HG03175 (cell line): ENCODE measurements around the gene ENPP7.

Source experiments
- ATAC-seq: cut with Tn5 transposase; IDR thresholded peaks from one replicate; pipeline ENCODE4 v1.9.1; 2021; ENCODE audit warnings: mild to moderate bottlenecking, moderate library complexity; ENCODE audit not compliant: unreplicated experiment

The ENPP7 gene

DNA sequence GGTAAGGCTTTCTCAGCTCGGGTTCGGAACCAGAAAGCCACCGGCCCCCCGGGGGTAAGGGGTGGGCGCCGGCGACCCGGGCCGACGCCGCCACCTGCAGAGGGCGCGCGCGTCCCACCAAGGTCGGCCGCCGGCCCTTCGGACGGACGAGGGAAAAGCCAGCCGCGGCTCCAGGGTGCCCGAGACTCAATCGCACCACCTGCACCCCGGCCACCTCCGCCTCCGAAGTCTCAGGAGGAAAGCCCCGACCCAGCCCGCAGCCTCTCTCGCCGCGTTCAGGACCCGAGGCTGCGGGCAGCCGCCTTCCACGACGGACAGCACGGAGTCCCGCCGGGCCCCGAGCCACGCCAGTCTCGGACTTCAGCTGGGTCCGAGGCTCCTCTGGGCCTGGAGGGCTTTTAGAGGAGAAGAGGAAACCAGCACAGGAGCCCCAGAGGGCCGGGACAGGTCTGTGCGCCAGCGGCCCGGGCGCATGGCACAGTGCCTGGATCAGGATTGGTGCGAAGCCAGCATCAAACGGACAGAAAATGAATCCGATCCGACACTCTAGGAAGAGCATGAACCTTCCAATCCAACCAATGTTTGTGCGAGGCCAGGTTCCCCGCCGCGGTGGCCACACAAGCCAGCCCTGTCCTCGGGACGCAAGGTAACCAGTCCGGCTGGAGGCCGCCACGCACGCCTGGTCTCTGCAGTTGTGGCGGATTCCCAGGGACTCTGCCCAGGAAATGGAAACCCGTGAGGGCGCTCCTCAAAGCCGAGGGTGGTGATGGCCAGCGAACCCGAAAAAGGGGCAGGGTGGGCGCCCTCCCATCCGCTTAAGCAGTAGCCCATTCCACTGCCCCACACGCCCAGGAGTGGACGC lies 59.4 kb downstream of the ENPP7 start:
- ATAC-seq, result no peak

DNA sequence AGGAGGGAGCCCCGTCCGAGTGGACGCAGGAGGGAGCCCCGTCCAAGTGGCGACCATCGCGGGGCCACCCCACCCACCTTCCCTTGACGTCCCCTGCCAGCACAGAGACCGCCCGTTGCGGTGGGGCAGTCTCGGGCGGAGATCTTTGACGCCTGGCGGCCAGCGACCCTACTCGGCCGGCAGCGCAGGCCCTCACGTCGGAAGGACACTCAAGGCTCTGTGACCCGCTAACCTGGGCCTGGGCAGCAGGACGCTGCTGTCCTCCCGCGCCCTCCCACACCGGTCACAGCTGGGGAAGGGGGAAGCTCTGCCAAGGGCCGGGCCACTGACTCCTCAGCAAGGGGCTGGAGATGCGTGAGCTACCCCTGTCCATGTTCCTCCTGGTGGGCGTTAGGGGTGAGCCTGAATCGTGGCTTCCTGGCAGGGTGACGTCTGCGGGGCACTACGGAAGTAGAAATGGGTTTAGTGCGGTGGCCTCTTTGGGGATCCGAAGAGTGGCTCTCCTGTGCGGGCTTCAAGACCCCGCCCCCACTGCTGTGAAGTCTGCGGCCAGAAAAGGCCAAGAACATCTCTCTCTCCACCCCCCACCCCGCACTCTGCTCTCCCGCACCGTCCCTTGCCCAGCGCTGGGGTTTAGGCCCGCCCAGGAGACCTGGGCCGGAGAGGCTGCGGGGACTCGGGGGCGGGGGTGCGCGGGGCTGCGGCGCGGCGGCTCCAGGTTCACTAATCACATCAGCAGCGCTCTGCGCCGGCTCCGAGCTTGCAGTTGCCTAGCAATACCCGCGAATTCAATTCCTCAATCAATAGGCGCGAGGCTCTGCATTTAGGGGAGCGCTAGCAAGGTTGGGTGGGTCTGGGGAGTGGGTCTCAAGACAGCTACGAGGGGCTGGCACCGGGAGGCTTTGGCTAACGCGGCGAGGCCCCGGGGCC lies 60.3 kb downstream of the ENPP7 start:
- no peak for ATAC-seq

GRCh38 chr17:79791735-79792161 lies 61.0 kb downstream of the ENPP7 start:
- ATAC-seq, result no peak
